Breast epithelium (tissue), 4 donors: ENCODE measurements around the gene TCN2. TPM values are rescaled to one million over a fixed set of nuclear protein-coding genes. Genes with fewer than 3 reads are reported as not detected.
"Not testable (repeated sequence)": the region's sequence is repeated elsewhere in the genome, so short reads cannot be mapped to it uniquely, and the experiment has no call there.

Source experiments
- DNase-seq, 2 donors: peaks; one replicate each; pipeline ENCODE4 v3.0.0-alpha.2; 2019; ENCODE audit warnings: low spot score in 2 of 2
- H3K27ac ChIP-seq, 2 donors: fragments of 200-600 bp; sonication (generic) in 1 of 2; one replicate each; pipeline ENCODE4 v1.5.1; 2016 to 2019; ENCODE audit warnings: mild to moderate bottlenecking in 1 of 2
- H3K27me3 ChIP-seq, 2 donors: fragments of 200-600 bp; sonication (generic) in 1 of 2; one replicate each; pipeline versions ENCODE4 v1.5.1 to v1.6.0; 2017 to 2019; ENCODE audit warnings: control low read depth in 1 of 2, mild to moderate bottlenecking in 1 of 2
- H3K36me3 ChIP-seq: fragments of 200-600 bp; one replicate; pipeline ENCODE4 v1.5.1; 2019
- H3K4me1 ChIP-seq, 2 donors: fragments of 200-600 bp; sonication (generic); one replicate each; pipeline ENCODE4 v1.5.1; 2016 to 2019; ENCODE audit warnings: control low read depth in 1 of 2
- H3K4me3 ChIP-seq, 3 donors: fragments of 200-600 bp; sonication (generic); 1 replicate in 2 of 3; 2 replicates in 1 of 3; pipeline ENCODE4 v1.5.1; 2016 to 2019; ENCODE audit warnings: mild to moderate bottlenecking in 3 of 3, moderate library complexity in 2 of 3
- H3K9me3 ChIP-seq, 2 donors: fragments of 200-600 bp; sonication (generic) in 1 of 2; one replicate each; pipeline ENCODE4 v1.5.1; 2016 to 2019; ENCODE audit warnings: control low read depth in 1 of 2
- POLR2A ChIP-seq: fragments of 450-650 bp; IDR thresholded peaks from one replicate; pipeline ENCODE4 v1.6.1; 2016; ENCODE audit warnings: antibody characterized with exemption, mild to moderate bottlenecking, moderate library complexity
- POLR2AphosphoS5 ChIP-seq, 3 donors: sonication (generic); formaldehyde crosslinking; IDR thresholded peaks; one replicate each; pipeline ENCODE4 v1.6.1; 2017; ENCODE audit warnings: antibody characterized with exemption in 3 of 3
- intact Hi-C: fragments of 100-400 bp; cut with DNase I; formaldehyde crosslinking; loops from one replicate; pipeline ENCODE4 v1.15.1; 2023; ENCODE audit warnings: low total_unique reads
- total RNA-seq, 3 donors: library from RNA; depleted of rRNA; stranded (reverse); fragments of >200 nt; gene quantifications; one replicate each; pipeline ENCODE4 v1.1.0, GENCODE V29; 2016
- TF ChIP-seq, protein P1 (sequence below), 3 donors: fragments of 450-650 bp; IDR thresholded peaks; one replicate each; pipeline ENCODE4 v1.5.1; 2016 to 2017; ENCODE audit warnings: antibody characterized with exemption in 3 of 3, mild to moderate bottlenecking in 3 of 3, moderate library complexity in 3 of 3

Gene TCN2
- total RNA-seq, 3 donors from 2014 or later = 32.4 to 69.8 (median 36.7) TPM

- H3K4me3 ChIP-seq = peak within 1 kb of the TSS; percentile 80 to 93 (median 89)
- H3K4me1 ChIP-seq = peaks cover 5 to 15% of the 10 kb centered on the region in 2 donors
- H3K27ac ChIP-seq = peak within 1 kb of the TSS; percentile 85 to 89
- TF ChIP-seq, protein P1, sequence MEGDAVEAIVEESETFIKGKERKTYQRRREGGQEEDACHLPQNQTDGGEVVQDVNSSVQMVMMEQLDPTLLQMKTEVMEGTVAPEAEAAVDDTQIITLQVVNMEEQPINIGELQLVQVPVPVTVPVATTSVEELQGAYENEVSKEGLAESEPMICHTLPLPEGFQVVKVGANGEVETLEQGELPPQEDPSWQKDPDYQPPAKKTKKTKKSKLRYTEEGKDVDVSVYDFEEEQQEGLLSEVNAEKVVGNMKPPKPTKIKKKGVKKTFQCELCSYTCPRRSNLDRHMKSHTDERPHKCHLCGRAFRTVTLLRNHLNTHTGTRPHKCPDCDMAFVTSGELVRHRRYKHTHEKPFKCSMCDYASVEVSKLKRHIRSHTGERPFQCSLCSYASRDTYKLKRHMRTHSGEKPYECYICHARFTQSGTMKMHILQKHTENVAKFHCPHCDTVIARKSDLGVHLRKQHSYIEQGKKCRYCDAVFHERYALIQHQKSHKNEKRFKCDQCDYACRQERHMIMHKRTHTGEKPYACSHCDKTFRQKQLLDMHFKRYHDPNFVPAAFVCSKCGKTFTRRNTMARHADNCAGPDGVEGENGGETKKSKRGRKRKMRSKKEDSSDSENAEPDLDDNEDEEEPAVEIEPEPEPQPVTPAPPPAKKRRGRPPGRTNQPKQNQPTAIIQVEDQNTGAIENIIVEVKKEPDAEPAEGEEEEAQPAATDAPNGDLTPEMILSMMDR (IDR thresholded peaks at IDR 0.05) = no peak
- TF ChIP-seq POLR2A (peak; percentile 9), POLR2AphosphoS5 (IDR thresholded peaks at IDR 0.05) (peak; percentile 64 to 76 (median 68))
- intact Hi-C loops = loop anchor here (10.0 kb wide), 1 partner anchor 1003 kb away; no protein-coding TSS in a partner anchor
- H3K27me3 ChIP-seq = no peaks in the 10 kb centered on the region
- no peaks in the 10 kb centered on the region for H3K9me3 ChIP-seq
- peaks cover 8% of the 10 kb centered on the region for H3K36me3 ChIP-seq
- peak; percentile 91 for DNase-seq
Observed at GRCh38 chr22:30591588-30592359, 15.2 kb upstream of the TCN2 start, which contains the start of gene PES1. PES1 (minus strand) TSS chr22:30591910; CDS start chr22:30591833, 77 bp downstream.

GRCh38 chr22:30592360-30592713 lies 14.6 kb upstream of the TCN2 start:
- H3K27me3 ChIP-seq, DNase-seq, H3K9me3 ChIP-seq, H3K36me3 ChIP-seq: not testable (repeated sequence)
- H3K27ac ChIP-seq = peak overlapping the region; percentile 85 to 89
- intact Hi-C loops = loop anchor here (10.0 kb wide), 1 partner anchor 1002 kb away; no protein-coding TSS in a partner anchor
- peak overlapping the region; percentile 80 to 93 (median 89) for H3K4me3 ChIP-seq
- H3K4me1 ChIP-seq = peaks cover 5 to 15% of the 10 kb centered on the region in 2 donors

GRCh38 chr22:30596199-30596598 lies 10.8 kb upstream of the TCN2 start:
- Histone ChIP-seq H3K4me3 (no peak overlapping the region), H3K36me3 (no peaks in the 10 kb centered on the region), H3K4me1 (no peaks in the 10 kb centered on the region), H3K27me3 (no peaks in the 10 kb centered on the region), H3K27ac (no peak overlapping the region), H3K9me3 (no peaks in the 10 kb centered on the region)
- no peak for DNase-seq
- TF ChIP-seq POLR2AphosphoS5 (IDR thresholded peaks at IDR 0.05) (no peak), POLR2A (no peak)
- TF ChIP-seq, protein P1 (IDR thresholded peaks at IDR 0.05) = no peak
- intact Hi-C loops = loop anchor here (10.0 kb wide), 1 partner anchor 999 kb away; no protein-coding TSS in a partner anchor

DNA sequence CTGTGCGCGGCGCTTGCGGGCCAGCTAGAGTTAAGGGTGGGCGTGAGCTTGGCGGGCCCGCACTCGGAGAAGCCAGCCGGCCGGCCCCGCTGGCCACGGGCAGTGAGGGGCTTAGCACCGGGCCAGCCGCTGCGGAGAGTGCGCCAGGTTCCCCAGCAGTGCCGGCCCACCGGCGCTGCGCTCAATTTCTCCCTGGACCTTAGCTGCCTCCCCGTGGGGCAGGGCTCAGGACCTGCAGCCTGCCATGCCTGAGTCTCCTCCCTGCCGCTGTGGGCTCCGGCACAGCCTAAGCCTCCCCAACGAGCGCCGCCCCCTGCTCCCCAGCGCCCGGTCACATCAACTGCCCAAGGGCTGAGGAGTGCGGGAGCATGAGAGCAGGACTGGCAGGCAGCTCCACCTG lies 10.1 kb upstream of the TCN2 start:
- Histone ChIP-seq H3K4me3 (no peak overlapping the region), H3K9me3 (no peaks in the 10 kb centered on the region), H3K4me1 (no peaks in the 10 kb centered on the region), H3K27ac (no peak overlapping the region), H3K36me3 (no peaks in the 10 kb centered on the region), H3K27me3 (no peaks in the 10 kb centered on the region)
- DNase-seq = no peak
- no peak for TF ChIP-seq POLR2AphosphoS5 (IDR thresholded peaks at IDR 0.05)
- TF ChIP-seq, protein P1 (IDR thresholded peaks at IDR 0.05) = no peak
- no peak for TF ChIP-seq POLR2A
- intact Hi-C loops = loop anchor here (10.0 kb wide), 1 partner anchor 998 kb away; no protein-coding TSS in a partner anchor

GRCh38 chr22:30598986-30599385 lies 8.0 kb upstream of the TCN2 start:
- intact Hi-C loops = loop anchor here (10.0 kb wide), 1 partner anchor 996 kb away; no protein-coding TSS in a partner anchor
- Histone ChIP-seq H3K27ac (no peak overlapping the region), H3K9me3 (no peaks in the 10 kb centered on the region), H3K36me3 (no peaks in the 10 kb centered on the region), H3K27me3 (no peaks in the 10 kb centered on the region), H3K4me1 (no peaks in the 10 kb centered on the region), H3K4me3 (no peak overlapping the region)
- no peak for DNase-seq
- TF ChIP-seq POLR2A = no peak
- TF ChIP-seq, protein P1 (IDR thresholded peaks at IDR 0.05) = no peak
- TF ChIP-seq POLR2AphosphoS5 (IDR thresholded peaks at IDR 0.05) = no peak
